Fibroblast of the aortic adventitia (primary cell): Measurements from ENCODE around the gene VPS45. TPM values are rescaled to one million over a fixed set of nuclear protein-coding genes. Genes with fewer than 3 reads are reported as not detected.

ENCODE experiments used
- DNase-seq: peaks from one replicate; pipeline ENCODE4 v3.0.0-alpha.2; 2010; ENCODE audit warnings: low read depth
- H3K4me3 ChIP-seq: 2 replicates; pipeline ENCODE4 v1.5.1; 2011; ENCODE audit warnings: low read depth, mild to moderate bottlenecking, control low read depth, low read length, moderate library complexity
- CTCF ChIP-seq: IDR thresholded peaks from 2 replicates; pipeline ENCODE4 v1.5.1; 2011; ENCODE audit warnings: mild to moderate bottlenecking, low read length, control low read depth, inconsistent platforms; ENCODE audit not compliant: insufficient read depth
- total RNA-seq: library from RNA; depleted of rRNA; stranded (reverse); fragments of >200 nt; gene quantifications from 2 replicates; pipeline ENCODE4 v1.2.3, GENCODE V29; 2012; ENCODE audit warnings: low replicate concordance

The VPS45 gene
- total RNA-seq, 1 donor = 47.8 TPM

GRCh38 chr1:150154143-150154542 is 86.6 kb downstream of the VPS45 start:
- DNase-seq = no peak
- no peak overlapping the region for H3K4me3 ChIP-seq
- TF ChIP-seq CTCF = no peak

- TF ChIP-seq CTCF = no peak
- no peak for DNase-seq
- H3K4me3 ChIP-seq = no peak overlapping the region
Observed at GRCh38 chr1:150155413-150156071, 88.0 kb downstream of the VPS45 start.

DNA sequence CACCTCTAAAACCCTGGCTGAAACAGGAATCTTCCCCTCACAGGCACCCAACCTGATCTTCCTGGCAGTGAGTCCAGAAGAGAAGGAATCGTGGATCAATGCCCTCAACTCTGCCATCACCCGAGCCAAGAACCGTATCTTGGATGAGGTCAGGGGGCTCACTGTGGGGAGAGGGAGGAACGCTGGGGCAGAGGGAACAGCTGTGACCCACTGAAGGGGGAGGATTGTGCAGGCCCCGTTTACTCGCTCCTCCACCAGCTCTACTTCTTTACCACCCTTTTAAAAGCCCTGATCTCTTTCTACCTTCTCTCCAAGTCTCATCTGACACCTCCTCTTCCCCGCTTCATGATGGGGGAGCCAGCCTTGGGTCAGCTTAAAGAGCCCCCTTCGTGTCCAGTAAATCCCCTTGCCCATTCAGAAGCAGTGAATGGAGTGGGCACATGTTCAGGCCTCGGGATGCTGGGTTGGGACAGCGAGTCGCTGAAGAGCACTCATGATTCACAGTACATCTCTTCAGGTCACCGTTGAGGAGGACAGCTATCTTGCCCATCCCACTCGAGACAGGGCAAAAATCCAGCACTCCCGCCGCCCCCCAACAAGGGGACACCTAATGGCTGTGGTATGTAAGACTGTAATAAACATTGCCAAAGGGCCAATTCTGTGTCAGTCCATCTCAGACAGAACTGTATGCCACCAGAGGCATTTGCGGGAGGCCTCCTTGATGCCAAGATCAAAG is 89.5 kb downstream of the VPS45 start:
- no peak for TF ChIP-seq CTCF
- H3K4me3 ChIP-seq = no peak overlapping the region
- DNase-seq = no peak

GRCh38 chr1:150159550-150159949 is 92.0 kb downstream of the VPS45 start:
- TF ChIP-seq CTCF = no peak
- no peak overlapping the region for H3K4me3 ChIP-seq
- DNase-seq = no peak

GRCh38 chr1:150160964-150161621 is 93.5 kb downstream of the VPS45 start:
- no peak overlapping the region for H3K4me3 ChIP-seq
- no peak for DNase-seq
- TF ChIP-seq CTCF = no peak

DNA sequence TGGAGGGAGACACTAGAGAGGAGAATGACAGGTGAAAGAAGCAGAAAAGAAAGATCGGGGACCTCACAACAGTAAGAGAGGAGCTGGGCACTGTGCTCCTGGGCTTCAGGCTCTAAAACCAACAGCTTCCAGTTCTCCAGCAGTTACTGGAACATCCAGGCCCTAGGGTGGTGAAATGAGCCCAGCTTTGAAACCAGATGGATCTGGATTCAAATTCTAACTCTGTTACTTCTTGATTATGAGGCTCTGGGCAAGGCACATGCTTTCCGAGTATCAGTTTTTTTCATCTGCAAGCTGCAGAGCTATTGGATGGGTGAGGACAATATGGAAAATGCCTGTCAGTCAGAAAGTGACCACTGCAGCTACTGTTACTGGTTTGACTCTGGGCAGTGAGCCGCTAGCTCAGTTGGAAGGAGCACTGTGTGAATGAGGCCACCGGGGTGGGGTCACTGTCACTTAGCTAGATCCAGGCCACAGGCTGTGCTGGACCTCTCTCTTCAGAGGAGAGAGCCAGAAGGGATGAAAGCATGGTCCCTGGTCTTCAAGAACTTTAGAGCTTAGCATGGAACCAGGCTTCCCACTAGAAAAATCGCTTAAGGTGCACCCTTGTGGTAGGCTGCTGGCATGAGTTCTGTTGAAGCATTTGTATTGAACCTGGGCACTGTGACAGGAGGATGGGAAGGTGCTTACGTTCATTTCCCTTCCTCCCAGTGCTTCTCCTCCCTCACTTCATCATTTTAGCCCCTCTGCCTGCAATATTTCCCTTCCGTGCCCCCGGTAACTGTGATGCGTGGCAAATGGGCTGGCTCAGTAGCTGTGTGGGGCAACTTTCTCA is 94.4 kb downstream of the VPS45 start:
- no peak overlapping the region for H3K4me3 ChIP-seq

More for the DNA sequence above, 94.4 kb downstream of the VPS45 start:
- DNase-seq = no peak
- TF ChIP-seq CTCF = no peak
